Thyroid gland (tissue), 4 donors: Measurements from ENCODE around the gene BCAT1. TPM values are rescaled to one million over a fixed set of nuclear protein-coding genes. Genes with fewer than 3 reads are reported as not detected.

Experiments
- DNase-seq, 2 donors: peaks; one replicate each; pipeline ENCODE4 v3.0.0-alpha.2; 2019
- H3K27ac ChIP-seq, 3 donors: fragments of 200-600 bp; sonication (generic); 1 replicate in 2 of 3; 2 replicates in 1 of 3; pipeline ENCODE4 v1.5.1; 2016 to 2019; ENCODE audit warnings: mild to moderate bottlenecking in 1 of 3, moderate library complexity in 1 of 3
- H3K27me3 ChIP-seq: fragments of 200-600 bp; sonication (generic); one replicate; pipeline ENCODE4 v1.5.1; 2019
- H3K36me3 ChIP-seq, 2 donors: fragments of 200-600 bp; sonication (generic); one replicate each; pipeline ENCODE4 v1.5.1; 2016 to 2019
- H3K4me1 ChIP-seq, 2 donors: fragments of 200-600 bp; sonication (generic); one replicate each; pipeline ENCODE4 v1.5.1; 2017 to 2019
- H3K4me3 ChIP-seq, 3 donors: fragments of 200-600 bp; sonication (generic); replicated peaks in 1 of 3; 1 replicate in 2 of 3; 2 replicates in 1 of 3; pipeline ENCODE4 v1.5.1; 2016; ENCODE audit warnings: mild to moderate bottlenecking in 1 of 3
- H3K9me3 ChIP-seq: fragments of 200-600 bp; sonication (generic); one replicate; pipeline ENCODE4 v1.5.1; 2017
- POLR2A ChIP-seq, 2 donors: fragments of 450-650 bp; IDR thresholded peaks; one replicate each; pipeline ENCODE4 v1.6.1; 2017; ENCODE audit warnings: antibody characterized with exemption in 2 of 2, mild to moderate bottlenecking in 2 of 2, moderate library complexity in 1 of 2
- WGBS, 2 donors: methylation state at CpG; one replicate each; pipeline ENCODE4 v1.1.5; 2017; 5-methylcytosine and 5-hydroxymethylcytosine counted together
- intact Hi-C: fragments of 100-400 bp; cut with DNase I; formaldehyde crosslinking; loops from one replicate; pipeline ENCODE4 v1.15.1; 2023
- total RNA-seq, 4 donors: library from RNA; depleted of rRNA; stranded (reverse); fragments of >200 nt; gene quantifications; one replicate each; pipeline ENCODE4 v1.2.3, GENCODE V29; 2016
- TF ChIP-seq, protein P1 (sequence below), 6 experiments: fragments of 200-600 bp in 3 of 6; fragments of 450-650 bp in 3 of 6; sonication (generic) in 3 of 6; IDR thresholded peaks; one replicate each; pipeline ENCODE4 v1.5.1; 2016 to 2019; ENCODE audit warnings: antibody characterized with exemption in 6 of 6, mild to moderate bottlenecking in 2 of 6, inconsistent platforms in 1 of 6, moderate library complexity in 1 of 6

The BCAT1 gene
- total RNA-seq, 4 donors from 2014 or later: 3.8 to 49.1 (median 13.2) TPM

DNA sequence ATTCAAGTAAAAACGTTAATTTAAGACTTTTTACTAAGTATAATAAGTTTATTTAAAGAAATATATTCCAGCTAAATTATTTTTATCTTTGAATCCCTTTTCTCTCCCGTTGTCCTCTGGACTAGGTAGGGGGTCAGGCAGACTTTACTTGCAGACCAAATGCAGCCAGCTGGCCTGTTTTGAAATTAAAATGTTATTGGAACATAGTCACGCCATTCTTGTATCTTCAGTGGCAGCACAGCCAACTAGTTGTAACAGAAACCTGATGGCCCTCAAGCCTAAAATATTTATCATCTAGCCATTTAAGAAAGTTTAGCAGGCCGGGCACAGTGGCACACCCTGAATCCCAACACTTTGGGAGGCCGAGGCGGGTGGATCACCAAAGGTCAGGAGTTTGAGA, 52.7 kb downstream of the BCAT1 start:
- no peak overlapping the region for H3K27ac ChIP-seq
- 80 to 88% methylated on average over 6 of the region's 6 CpGs for WGBS, 2 donors
- TF ChIP-seq, protein P1, sequence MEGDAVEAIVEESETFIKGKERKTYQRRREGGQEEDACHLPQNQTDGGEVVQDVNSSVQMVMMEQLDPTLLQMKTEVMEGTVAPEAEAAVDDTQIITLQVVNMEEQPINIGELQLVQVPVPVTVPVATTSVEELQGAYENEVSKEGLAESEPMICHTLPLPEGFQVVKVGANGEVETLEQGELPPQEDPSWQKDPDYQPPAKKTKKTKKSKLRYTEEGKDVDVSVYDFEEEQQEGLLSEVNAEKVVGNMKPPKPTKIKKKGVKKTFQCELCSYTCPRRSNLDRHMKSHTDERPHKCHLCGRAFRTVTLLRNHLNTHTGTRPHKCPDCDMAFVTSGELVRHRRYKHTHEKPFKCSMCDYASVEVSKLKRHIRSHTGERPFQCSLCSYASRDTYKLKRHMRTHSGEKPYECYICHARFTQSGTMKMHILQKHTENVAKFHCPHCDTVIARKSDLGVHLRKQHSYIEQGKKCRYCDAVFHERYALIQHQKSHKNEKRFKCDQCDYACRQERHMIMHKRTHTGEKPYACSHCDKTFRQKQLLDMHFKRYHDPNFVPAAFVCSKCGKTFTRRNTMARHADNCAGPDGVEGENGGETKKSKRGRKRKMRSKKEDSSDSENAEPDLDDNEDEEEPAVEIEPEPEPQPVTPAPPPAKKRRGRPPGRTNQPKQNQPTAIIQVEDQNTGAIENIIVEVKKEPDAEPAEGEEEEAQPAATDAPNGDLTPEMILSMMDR (IDR thresholded peaks at IDR 0.05): no peak
- no peak for TF ChIP-seq POLR2A (IDR thresholded peaks at IDR 0.05)

DNA sequence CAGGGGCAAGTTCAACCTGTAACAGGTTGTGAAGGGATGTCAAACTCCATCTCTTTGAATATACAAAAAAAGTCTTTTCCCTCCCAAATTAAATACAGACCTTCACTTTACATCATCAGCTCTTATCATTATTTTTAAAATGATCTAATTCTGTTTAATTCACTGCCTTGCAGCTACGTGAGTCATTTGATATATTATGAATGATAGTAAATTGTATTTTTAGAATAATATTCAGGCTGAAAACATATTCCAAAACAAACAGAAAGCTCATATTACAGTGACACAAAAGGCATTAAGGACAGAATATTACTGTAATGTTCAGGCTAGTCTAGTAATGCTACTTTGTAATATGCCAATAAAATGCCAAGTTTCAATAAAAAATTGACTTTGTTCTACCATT, 53.3 kb downstream of the BCAT1 start:
- WGBS, 2 donors: 67 to 71% methylated on average over 1 of the region's 1 CpG
- no peak overlapping the region for H3K27ac ChIP-seq
- no peak for DNase-seq

More for the DNA sequence above, 52.7 kb downstream of the BCAT1 start:
- Histone ChIP-seq H3K4me3 (no peak overlapping the region), H3K36me3 (no peaks in the 10 kb centered on the region), H3K9me3 (no peaks in the 10 kb centered on the region), H3K27me3 (no peaks in the 10 kb centered on the region), H3K4me1 (peaks cover 0 to 5% of the 10 kb centered on the region in 2 donors)
- no peak for DNase-seq
- intact Hi-C loops: no loop called here

DNA sequence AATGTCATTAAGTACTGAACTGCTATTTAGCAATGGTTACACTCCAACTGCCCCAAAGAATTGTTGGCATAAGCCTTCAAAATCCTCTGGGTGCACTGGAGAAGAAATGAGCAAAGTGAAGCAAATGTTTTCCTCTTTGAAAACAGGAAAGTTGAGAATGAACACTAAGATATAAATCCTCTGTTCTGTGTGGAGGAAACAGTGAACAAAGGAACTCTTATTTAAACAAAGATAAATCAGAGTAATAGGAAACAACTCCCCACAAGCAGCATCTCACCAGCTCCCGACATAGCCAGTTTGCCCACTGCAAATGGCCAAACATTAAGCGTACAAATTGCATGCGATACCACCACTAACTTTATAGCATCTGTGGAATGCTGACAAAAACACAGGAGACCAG, 54.0 kb downstream of the BCAT1 start:
- DNase-seq: no peak
- H3K4me3 ChIP-seq: no peak overlapping the region
- no peak overlapping the region for H3K27ac ChIP-seq
- H3K4me1 ChIP-seq: peaks cover 0 to 5% of the 10 kb centered on the region in 2 donors
- intact Hi-C loops: no loop called here
- H3K36me3 ChIP-seq: no peaks in the 10 kb centered on the region
- H3K27me3 ChIP-seq: no peaks in the 10 kb centered on the region
- TF ChIP-seq, protein P1 (IDR thresholded peaks at IDR 0.05): no peak
- no peak for TF ChIP-seq POLR2A (IDR thresholded peaks at IDR 0.05)
- 55 to 74% methylated on average over 3 of the region's 3 CpGs for WGBS, 2 donors
- H3K9me3 ChIP-seq: no peaks in the 10 kb centered on the region

More for the DNA sequence above, 53.3 kb downstream of the BCAT1 start:
- H3K9me3 ChIP-seq: no peaks in the 10 kb centered on the region
- H3K4me3 ChIP-seq: no peak overlapping the region
- no peaks in the 10 kb centered on the region for H3K27me3 ChIP-seq
- H3K4me1 ChIP-seq: peaks cover 0 to 5% of the 10 kb centered on the region in 2 donors
- no peak for TF ChIP-seq POLR2A (IDR thresholded peaks at IDR 0.05)
- TF ChIP-seq, protein P1 (IDR thresholded peaks at IDR 0.05): no peak
- no peaks in the 10 kb centered on the region for H3K36me3 ChIP-seq
- intact Hi-C loops: no loop called here

DNA sequence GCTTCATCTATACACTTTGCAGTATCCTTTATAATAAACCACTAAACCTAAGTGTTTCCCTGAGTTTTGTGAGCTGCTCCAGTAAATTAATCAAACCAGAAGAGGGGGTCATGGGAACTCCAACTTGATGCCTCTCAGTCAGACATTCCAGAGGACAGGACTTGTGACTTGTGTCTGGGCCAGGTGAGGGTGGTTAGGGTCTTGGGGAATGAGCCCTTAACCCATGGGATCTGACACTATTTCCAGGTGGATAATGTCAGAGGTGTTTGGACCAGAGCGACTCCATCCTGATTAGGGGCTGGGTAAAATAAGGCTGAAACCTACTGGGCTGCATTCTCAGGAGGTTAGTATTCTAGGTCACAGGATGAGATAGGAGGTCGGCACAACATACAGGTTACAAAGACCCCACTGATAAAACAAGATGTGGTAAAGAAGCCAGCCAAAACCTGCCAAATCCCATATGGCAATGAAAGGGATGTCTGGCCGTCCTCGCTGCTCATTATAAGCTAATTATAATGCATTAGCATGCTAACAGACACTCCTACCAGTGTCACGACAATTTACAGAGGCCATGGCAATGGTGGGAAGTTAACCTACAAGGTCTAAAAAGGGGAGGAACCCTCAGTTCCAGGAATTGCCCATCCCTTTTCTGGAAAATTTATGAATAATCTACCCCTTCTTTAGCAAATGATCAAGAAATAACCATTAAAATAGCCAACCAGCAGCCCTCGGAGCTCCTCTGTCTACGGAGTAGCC, 58.7 kb downstream of the BCAT1 start:
- Histone ChIP-seq H3K9me3 (no peaks in the 10 kb centered on the region), H3K4me3 (no peak overlapping the region), H3K27me3 (no peaks in the 10 kb centered on the region), H3K36me3 (no peaks in the 10 kb centered on the region), H3K4me1 (peaks cover 0 to 4% of the 10 kb centered on the region in 2 donors), H3K27ac (no peak overlapping the region)
- WGBS, 2 donors: 95% methylated on average over 7 of the region's 7 CpGs
- intact Hi-C loops: no loop called here
- DNase-seq: no peak
- TF ChIP-seq POLR2A (IDR thresholded peaks at IDR 0.05): no peak
- TF ChIP-seq, protein P1 (IDR thresholded peaks at IDR 0.05): no peak

DNA sequence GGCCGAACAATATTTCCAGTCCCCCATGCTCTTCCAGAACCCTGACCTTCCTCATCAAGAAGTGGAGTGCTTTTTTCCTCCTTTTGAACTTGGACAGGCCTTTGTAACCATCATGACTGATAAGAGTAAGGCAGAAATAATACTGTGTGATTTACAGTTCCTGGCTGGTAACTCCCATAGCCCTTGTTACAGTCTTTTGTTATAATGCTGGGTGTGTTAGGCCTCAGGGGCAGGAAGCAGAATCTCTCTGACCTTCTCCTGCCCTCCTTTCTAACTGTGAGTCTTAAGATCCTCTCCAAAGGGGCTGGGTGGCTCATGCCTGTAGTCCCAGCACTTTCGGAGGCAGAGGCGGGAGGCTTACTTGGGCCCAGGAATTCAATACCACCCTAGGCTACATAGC, 59.5 kb downstream of the BCAT1 start:
- H3K27ac ChIP-seq: no peak overlapping the region

More for the DNA sequence above, 59.5 kb downstream of the BCAT1 start:
- WGBS, 2 donors: 96 to 98% methylated on average over 3 of the region's 3 CpGs
- H3K4me1 ChIP-seq: no peaks in the 10 kb centered on the region
- no peaks in the 10 kb centered on the region for H3K9me3 ChIP-seq
- H3K4me3 ChIP-seq: no peak overlapping the region
- H3K36me3 ChIP-seq: no peaks in the 10 kb centered on the region
- no peaks in the 10 kb centered on the region for H3K27me3 ChIP-seq
- intact Hi-C loops: no loop called here
- no peak for DNase-seq
- TF ChIP-seq, protein P1 (IDR thresholded peaks at IDR 0.05): no peak
- no peak for TF ChIP-seq POLR2A (IDR thresholded peaks at IDR 0.05)
